ENCODE data around the gene BMP8B. TPM values are rescaled to one million over a fixed set of nuclear protein-coding genes. Genes with fewer than 3 reads are reported as not detected.
"Not testable (repeated sequence)": the region's sequence is repeated elsewhere in the genome, so short reads cannot be mapped to it uniquely, and the experiment has no call there.

The BMP8B gene
- total RNA-seq, 2 experiments from 2014 or later, result 0.08 to 0.26 TPM

DNA sequence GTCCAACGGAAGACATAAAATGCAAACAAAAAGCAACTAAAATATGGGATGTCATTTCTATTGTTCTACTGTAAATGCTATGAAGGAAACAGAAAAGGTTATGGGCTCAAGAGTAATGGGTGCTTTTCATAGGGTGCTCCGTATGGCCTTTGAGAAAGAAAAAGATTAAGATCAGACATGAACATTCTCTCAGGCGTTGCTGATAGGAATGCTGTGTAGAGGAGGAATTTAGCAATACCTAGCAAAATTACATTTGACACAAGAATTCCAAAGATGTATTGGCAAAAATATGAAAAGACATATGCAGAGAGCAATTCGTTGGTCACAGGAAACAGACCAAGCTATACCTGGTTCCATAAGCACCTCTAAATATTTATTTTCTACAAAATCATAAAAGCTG is 11.8 kb downstream of the BMP8B start:
- Mint-ChIP-seq H3K36me3 (ENCODE audit: low read depth) (no peaks in the 10 kb centered on the region), H3K27ac (no peak overlapping the region), H3K4me3 (no peak overlapping the region), H3K4me1 (ENCODE audit: low read depth) (peaks cover 4% of the 10 kb centered on the region), H3K27me3 (ENCODE audit: low read depth) (peaks cover 15% of the 10 kb centered on the region), H3K9me3 (ENCODE audit: insufficient read depth) (no peaks in the 10 kb centered on the region)
- ATAC-seq, result no peak
- ChIA-PET CTCF (no interaction called here), POLR2A (no interaction called here)
- no peak for DNase-seq

DNA sequence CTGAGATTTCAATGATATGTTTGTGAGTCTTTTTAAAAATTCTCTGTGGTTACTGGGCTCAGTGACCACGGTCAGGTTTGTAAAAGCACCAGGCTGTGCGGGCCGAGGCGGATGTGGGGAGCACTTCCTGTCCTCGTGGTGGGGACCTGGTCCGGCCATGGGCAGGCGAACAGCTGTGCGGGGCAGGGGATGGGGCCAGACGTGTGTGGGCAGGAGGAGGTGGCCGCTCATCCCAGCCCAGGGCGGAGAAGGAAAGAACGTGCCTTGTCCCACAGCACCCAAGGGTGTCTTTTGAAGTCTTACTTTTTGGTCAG is 12.3 kb downstream of the BMP8B start:
- peaks cover 4% of the 10 kb centered on the region for H3K4me1 Mint-ChIP-seq (ENCODE audit: low read depth)
- no peak for ATAC-seq

DNA sequence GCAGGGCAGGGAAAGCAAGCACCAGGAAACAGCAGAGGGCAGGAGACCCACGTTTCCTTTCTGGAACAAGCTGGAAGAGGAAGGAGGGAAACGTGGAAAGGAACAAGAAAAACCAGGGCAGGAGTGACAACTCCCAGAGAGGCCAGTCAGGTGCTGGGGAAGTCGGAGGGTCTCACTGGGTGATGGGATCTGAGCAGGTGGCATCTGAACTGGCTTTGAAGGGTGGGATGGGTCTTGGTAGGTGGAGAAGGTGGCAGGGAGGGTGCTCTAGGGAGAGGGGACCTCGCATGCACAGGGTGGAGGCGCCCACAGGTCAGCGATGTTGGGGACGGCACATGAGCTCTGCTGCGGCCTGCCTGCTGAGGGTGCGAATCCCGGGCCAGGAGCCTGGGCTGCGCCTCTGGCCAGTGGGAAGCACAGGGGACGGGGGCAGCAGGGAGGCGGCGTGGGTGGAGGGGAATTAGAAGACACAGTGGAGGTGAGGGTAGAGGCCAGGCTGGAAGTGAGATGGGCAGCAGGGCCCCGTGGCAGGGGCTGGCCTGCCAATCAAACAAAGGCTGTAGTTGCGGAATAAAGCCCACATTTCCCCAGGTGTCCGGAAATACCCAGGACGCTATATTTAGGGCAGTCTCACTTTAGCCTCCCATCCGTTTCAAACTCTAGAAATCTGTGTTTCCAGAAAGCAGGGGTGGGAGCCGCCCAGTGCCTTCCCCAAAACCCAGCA is 12.8 kb downstream of the BMP8B start:
- CTCF ChIA-PET; H3K4me1 Mint-ChIP-seq (ENCODE audit: low read depth); DNase-seq; H3K4me3 Mint-ChIP-seq; H3K36me3 Mint-ChIP-seq (ENCODE audit: low read depth); H3K27ac Mint-ChIP-seq; H3K9me3 Mint-ChIP-seq (ENCODE audit: insufficient read depth); POLR2A ChIA-PET; ATAC-seq: not testable (repeated sequence)
- peaks cover 13% of the 10 kb centered on the region for H3K27me3 Mint-ChIP-seq (ENCODE audit: low read depth)

More for the DNA sequence above, 12.3 kb downstream of the BMP8B start:
- Mint-ChIP-seq H3K36me3 (ENCODE audit: low read depth) (no peaks in the 10 kb centered on the region), H3K4me3 (no peak overlapping the region), H3K9me3 (ENCODE audit: insufficient read depth) (no peaks in the 10 kb centered on the region), H3K27me3 (ENCODE audit: low read depth) (peaks cover 15% of the 10 kb centered on the region), H3K27ac (no peak overlapping the region)
- no peak for DNase-seq
- POLR2A ChIA-PET, result no interaction called here
- CTCF ChIA-PET, result no interaction called here

DNA sequence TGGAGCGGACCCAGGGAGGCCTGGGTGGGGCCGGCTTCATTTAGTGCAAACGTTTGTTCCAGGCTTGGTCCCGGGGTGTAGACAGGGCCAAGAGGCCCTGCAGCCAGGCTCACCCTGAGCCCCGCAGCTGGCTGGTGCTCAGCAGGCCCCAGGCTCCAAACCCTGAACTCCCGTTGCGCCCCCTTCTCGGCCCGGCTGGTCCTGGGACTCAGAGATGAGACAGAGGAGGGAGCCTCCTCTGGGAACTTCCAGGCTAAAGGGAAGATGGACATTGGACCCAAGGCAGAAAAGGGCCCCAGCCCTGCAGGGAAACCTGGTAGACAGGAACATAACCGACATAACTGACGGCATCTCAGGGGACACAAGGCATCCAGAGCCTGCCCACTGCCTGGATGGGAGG is 13.5 kb downstream of the BMP8B start:
- H3K9me3 Mint-ChIP-seq (ENCODE audit: insufficient read depth); H3K4me3 Mint-ChIP-seq; ATAC-seq; H3K36me3 Mint-ChIP-seq (ENCODE audit: low read depth); H3K4me1 Mint-ChIP-seq (ENCODE audit: low read depth); POLR2A ChIA-PET; H3K27ac Mint-ChIP-seq; CTCF ChIA-PET; DNase-seq: not testable (repeated sequence)
- peaks cover 12% of the 10 kb centered on the region for H3K27me3 Mint-ChIP-seq (ENCODE audit: low read depth)

DNA sequence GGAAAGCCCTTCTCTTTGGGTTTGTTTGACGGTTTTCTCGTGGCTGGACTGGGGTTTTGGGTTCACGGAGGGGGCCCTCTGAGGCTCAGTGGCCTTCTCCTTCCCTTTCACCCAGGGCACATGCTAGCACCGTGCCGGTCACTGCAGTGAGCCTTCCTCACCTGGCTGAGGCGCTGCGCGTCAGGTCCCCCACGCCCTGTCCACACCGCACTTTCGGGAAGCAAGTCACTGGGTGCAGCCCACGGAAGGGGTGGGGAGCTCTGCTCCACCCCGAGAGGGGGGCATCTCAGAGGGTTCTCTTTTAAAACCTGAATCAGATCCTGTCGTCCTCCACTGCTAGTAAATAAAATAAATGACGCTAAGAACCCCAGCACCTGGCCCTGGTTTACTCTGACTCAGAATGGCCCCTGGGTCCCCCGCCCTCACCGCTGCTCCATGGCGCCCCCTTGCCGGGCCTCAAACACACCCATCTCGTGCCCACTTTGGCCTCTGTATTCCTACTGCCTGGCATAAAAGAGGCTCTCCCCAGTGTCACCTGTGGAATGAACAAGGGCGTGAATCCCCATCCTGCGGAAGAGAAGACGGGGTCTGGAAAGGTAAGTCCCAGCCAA is 15.2 kb downstream of the BMP8B start:
- H3K4me3 Mint-ChIP-seq; H3K36me3 Mint-ChIP-seq (ENCODE audit: low read depth); POLR2A ChIA-PET; H3K27ac Mint-ChIP-seq; CTCF ChIA-PET; H3K27me3 Mint-ChIP-seq (ENCODE audit: low read depth); DNase-seq; H3K9me3 Mint-ChIP-seq (ENCODE audit: insufficient read depth); H3K4me1 Mint-ChIP-seq (ENCODE audit: low read depth): not testable (repeated sequence)
- peak; percentile 39 for ATAC-seq

DNA sequence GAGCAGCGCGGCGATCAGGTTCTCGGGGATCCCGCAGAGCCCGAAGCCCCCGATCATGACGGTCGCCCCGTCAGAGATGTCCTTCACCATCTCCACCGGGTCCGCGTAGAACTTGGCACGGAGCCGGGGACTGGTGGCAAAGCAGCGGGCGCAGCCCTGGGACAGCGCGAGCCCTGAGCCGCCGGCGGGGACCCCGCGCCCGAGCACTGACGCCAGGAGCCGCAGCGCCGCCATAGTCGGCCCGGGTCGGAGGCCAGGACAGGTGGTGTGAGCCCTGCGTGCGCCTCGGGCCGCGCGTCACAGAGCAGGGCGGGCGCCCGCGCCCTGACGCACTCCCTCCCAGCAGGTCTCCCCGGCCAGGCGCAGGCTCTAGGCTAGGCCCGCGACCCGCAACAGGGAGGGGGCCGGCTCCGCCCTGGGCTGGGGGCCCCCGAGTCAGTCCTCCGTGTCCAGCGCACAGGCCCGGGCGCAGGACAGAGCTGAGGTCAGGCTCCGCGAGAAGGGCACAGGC is 17.6 kb downstream of the BMP8B start, which contains the start of gene OXCT2:
OXCT2 (minus strand) TSS at position 327 of the 511 bp plus-strand sequence; CDS start at position 234, 93 bp downstream.
- H3K27me3 Mint-ChIP-seq (ENCODE audit: low read depth); DNase-seq; ATAC-seq; POLR2A ChIA-PET; H3K36me3 Mint-ChIP-seq (ENCODE audit: low read depth); H3K4me1 Mint-ChIP-seq (ENCODE audit: low read depth); CTCF ChIA-PET; H3K9me3 Mint-ChIP-seq (ENCODE audit: insufficient read depth): not testable (repeated sequence)
- Mint-ChIP-seq H3K27ac (peak within 1 kb of the TSS; percentile 34), H3K4me3 (peak within 1 kb of the TSS; percentile 53)

DNA sequence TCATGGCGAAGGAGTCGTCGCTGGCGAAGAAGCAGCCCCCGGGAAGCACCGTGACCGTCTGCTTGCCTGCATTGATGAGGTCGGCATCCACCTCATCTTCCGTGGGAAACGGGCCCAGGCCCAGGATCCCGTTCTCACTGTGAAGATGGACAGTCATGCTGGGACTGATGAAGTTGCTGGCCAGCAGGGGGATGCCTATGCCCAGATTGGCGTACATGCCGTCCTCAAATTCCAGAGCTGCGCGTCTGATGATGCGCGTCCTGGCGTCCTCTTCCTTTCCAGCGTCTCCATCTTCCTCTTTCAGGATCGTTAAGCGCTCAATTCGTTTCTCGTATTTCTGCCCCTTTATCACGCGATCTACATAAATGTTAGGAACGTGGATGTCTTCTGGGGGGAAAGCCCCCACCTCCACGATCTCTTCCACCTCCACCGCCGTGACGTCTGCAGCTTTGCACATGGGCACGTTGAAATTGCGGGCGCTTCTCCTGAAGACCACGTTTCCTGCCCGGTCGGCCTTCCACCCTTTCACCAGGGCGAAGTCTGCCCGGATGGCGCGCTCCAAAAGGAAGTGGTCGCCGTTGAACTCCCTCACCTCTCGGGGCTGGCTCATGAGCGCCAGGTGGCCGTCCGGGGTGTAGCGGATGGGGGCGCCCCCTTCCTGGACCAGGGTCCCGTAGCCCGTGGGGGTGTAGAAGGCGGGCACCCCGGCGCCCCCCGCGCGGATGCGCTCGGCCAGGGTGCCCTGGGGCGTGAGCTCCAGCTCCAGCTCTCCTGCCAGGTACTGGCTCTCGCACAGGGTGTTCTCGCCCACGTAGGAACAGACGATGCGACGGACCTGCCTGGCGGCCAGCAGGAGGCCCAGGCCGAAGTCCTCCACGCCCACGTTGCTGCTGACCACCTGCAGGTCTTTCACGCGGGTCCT is 18.3 kb downstream of the BMP8B start:
- POLR2A ChIA-PET; H3K4me1 Mint-ChIP-seq (ENCODE audit: low read depth); H3K36me3 Mint-ChIP-seq (ENCODE audit: low read depth); H3K9me3 Mint-ChIP-seq (ENCODE audit: insufficient read depth); DNase-seq; H3K27me3 Mint-ChIP-seq (ENCODE audit: low read depth); CTCF ChIA-PET: not testable (repeated sequence)
- H3K27ac Mint-ChIP-seq, result peak overlapping the region; percentile 34
- peak overlapping the region; percentile 53 for H3K4me3 Mint-ChIP-seq
- peak; percentile 55 for ATAC-seq

DNA sequence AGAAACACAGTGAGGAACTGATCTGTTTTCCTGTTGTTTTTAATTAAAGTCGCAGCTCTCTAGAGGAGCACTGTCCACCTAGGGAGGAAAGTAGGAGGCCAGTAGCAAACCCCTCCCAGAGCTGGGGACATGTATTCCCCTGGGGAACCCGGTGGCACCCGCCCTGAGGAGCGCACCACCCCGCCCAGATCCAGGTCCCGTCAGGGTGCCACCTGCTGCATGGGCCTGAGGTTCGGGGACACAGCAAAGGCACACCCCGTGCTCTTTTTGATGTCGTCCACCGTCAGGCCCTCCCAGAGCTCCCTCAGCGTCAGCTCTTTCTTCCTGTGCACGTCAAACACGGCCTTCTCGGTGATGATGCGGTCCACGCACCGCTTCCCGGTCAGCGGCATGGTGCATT is 19.2 kb downstream of the BMP8B start:
- H3K27ac Mint-ChIP-seq; H3K36me3 Mint-ChIP-seq (ENCODE audit: low read depth); ATAC-seq; H3K4me3 Mint-ChIP-seq; DNase-seq; CTCF ChIA-PET; POLR2A ChIA-PET; H3K4me1 Mint-ChIP-seq (ENCODE audit: low read depth); H3K9me3 Mint-ChIP-seq (ENCODE audit: insufficient read depth); H3K27me3 Mint-ChIP-seq (ENCODE audit: low read depth): not testable (repeated sequence)

DNA sequence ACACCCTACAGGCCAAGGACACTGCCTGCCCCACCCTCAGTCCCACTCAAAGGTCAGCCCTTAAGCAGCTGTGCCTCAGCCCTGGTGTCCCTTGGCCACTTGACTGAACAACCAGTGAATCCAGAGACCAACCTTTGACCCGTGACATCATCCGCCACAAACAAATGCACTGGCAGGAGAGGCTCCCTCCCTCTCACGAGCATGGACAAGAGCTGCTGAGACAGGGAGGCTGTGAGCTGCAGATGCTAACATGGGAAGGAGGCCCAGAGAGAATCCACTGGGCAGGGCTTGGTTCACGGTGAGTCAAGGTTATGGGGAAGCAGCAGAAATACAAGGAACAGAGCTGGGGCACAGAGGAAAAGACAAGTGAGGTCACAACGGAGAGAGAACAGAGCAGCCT is 22.2 kb downstream of the BMP8B start:
- DNase-seq; H3K36me3 Mint-ChIP-seq (ENCODE audit: low read depth); CTCF ChIA-PET; H3K4me3 Mint-ChIP-seq; H3K9me3 Mint-ChIP-seq (ENCODE audit: insufficient read depth); H3K27ac Mint-ChIP-seq; ATAC-seq; H3K27me3 Mint-ChIP-seq (ENCODE audit: low read depth); POLR2A ChIA-PET; H3K4me1 Mint-ChIP-seq (ENCODE audit: low read depth): not testable (repeated sequence)

DNA sequence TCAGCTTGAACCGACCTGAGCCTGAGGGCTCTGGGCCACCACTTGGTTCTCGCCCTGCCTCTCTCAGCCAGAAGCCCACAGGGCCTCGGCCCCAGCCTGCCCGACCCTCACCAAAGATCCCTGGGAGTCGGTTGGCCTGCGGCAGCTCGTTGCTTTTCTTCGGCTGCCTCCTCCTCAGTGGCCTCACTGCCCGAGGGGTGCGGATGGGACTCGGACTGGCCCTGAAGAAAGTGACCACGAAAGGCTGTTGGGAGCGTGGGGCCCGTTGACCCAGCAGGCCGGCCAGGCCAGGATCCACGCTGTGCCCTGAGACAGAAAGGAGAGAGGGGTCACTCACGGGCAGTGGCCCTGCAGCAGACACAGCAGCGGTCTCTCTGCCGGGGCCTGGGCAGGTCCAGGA is 24.2 kb downstream of the BMP8B start:
- H3K4me3 Mint-ChIP-seq; H3K27ac Mint-ChIP-seq; H3K9me3 Mint-ChIP-seq (ENCODE audit: insufficient read depth); CTCF ChIA-PET; H3K27me3 Mint-ChIP-seq (ENCODE audit: low read depth); H3K4me1 Mint-ChIP-seq (ENCODE audit: low read depth); H3K36me3 Mint-ChIP-seq (ENCODE audit: low read depth); POLR2A ChIA-PET; DNase-seq; ATAC-seq: not testable (repeated sequence)

DNA sequence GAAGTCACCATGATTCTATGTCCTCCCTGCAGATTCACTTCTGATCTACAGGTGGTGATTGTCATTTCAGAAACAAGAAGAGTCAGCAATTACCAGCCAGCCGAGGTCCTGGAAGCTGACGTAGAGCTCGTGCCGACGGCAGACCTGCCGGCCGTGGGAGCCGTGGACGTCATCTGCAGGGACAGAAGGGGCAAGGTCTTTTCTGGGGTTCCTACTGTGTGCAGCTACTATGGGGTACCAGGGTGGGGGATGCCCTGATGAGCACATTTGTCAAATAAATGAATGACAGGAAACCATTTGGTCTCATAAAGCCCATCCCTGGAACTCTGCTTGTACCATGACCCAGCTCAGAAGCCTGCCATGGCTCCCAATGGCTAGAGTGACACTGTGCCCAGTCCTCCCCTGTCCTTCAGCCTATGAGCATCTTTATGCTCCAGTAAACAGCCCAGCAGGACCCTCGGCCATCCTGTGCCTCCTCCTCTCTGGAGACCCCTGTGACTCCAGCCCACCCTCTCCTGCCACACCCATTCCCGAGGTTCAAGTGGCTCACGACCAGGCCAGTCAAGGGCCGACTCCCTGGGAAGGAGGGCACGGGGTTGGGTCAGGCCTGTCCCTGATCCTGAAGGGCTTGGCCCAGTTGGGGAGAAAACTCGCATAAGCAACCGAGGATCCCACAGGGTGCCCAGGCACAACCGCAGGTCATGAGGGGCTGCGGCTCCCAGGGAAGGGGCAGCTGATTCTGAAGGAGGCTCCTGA is 24.9 kb downstream of the BMP8B start:
- H3K27me3 Mint-ChIP-seq (ENCODE audit: low read depth); H3K4me1 Mint-ChIP-seq (ENCODE audit: low read depth); DNase-seq; H3K27ac Mint-ChIP-seq; H3K36me3 Mint-ChIP-seq (ENCODE audit: low read depth); POLR2A ChIA-PET; ATAC-seq; CTCF ChIA-PET; H3K9me3 Mint-ChIP-seq (ENCODE audit: insufficient read depth); H3K4me3 Mint-ChIP-seq: not testable (repeated sequence)

Measured in activated CD8-positive, alpha-beta T cell treated with anti-CD3 and anti-CD28 coated beads, Interleukin-2, amount 10 ng/mL, durations not matched to agents 7 days and 5 days (primary cell).